ENCODE measurements around the gene OSBPL10. TPM values are rescaled to one million over a fixed set of nuclear protein-coding genes. Genes with fewer than 3 reads are reported as not detected.

The OSBPL10 gene
- total and polyA plus RNA-seq, 4 experiments from 2014 or later = 0.95 TPM; not detected in 3

DNA sequence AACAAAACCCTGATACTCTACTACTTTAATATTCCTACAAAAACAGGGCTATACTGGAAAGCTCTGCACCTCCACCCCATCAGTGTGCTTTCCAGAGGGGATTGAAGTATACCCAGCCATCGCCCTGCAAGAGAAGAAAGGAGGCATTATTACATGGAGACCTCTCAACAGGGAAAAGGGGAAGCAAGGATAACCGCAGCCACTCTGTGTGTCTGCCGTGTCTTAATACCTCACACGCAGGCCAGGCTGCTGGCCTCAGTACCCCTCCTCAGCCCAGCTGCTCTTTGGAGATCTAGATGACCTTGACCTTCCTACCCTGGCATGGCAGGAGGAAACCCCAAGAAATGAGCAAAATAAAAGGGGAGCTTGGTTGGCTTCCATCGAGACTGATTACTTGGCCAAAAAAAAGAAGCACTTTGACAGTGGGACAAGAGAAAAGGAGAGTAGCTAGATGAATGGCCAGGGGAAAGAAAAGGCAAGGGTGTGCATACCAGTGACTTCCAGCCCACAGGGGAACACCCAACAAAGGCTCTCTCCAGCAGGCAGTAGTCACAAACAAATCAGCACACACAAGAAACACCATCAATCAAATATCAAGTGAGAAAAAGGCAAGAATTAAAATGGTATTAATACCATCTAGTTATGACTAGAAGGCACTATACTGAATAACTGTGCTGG is 318.9 kb downstream of the OSBPL10 start:
- Histone ChIP-seq H3K27me3 (ENCODE audit: insufficient read depth, low read length) (no peaks in the 10 kb centered on the region), H3K4me3 (ENCODE audit: low read length in 2 of 2) (no peak overlapping the region), H3K36me3 (ENCODE audit: insufficient read depth, low read length) (no peaks in the 10 kb centered on the region), H3K9me3 (ENCODE audit: control insufficient read depth in 1 of 2, low read length in 2 of 2) (peaks cover 0 to 16% of the 10 kb centered on the region in 2 donors), H3K4me1 (ENCODE audit: insufficient read depth, low read length) (no peaks in the 10 kb centered on the region), H3K27ac (ENCODE audit: low read depth, low read length) (no peak overlapping the region)
- H3K4me3 Mint-ChIP-seq = no peak overlapping the region
- no peaks in the 10 kb centered on the region for H3K4me1 Mint-ChIP-seq
- H3K9me3 Mint-ChIP-seq = peaks cover 7 to 62% (median 44%) of the 10 kb centered on the region in 8 donors
- peaks cover 7 to 8% of the 10 kb centered on the region in 2 donors for H3K36me3 Mint-ChIP-seq
- peak overlapping the region in 2 of 7 donors; percentile 27 to 36 for H3K27ac Mint-ChIP-seq
- ChIA-PET CTCF (ENCODE audit: partially characterized antibody) (no interaction called here), POLR2A (ENCODE audit: partially characterized antibody) (no interaction called here)
- DNase-seq = no peak
- peaks cover 0 to 2% of the 10 kb centered on the region in 2 donors for H3K27me3 Mint-ChIP-seq
- intact Hi-C loops (cut with micrococcal nuclease) = no loop called here

DNA sequence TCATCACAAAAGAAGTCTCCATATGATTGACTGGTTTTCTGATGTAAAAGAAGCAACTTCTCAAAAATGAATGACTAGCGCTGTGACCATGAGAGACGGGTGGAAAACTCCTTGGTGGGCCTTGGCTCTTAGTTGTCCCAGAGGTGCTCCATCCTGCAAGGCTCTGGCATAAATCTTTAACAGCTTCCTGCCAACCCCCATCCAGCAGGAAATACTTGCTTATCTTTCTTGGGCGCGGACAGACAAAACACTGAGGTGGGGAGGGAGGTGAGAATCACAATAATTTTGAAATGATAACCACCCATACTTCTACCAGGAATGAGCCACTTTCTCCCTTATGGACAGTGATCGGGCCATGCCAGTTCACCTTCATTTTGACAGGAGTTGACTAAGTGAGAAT is 319.8 kb downstream of the OSBPL10 start:
- Histone ChIP-seq H3K27me3 (ENCODE audit: insufficient read depth, low read length) (no peaks in the 10 kb centered on the region), H3K36me3 (ENCODE audit: insufficient read depth, low read length) (no peaks in the 10 kb centered on the region), H3K4me1 (ENCODE audit: insufficient read depth, low read length) (no peaks in the 10 kb centered on the region), H3K9me3 (ENCODE audit: control insufficient read depth in 1 of 2, low read length in 2 of 2) (peaks cover 0 to 23% of the 10 kb centered on the region in 2 donors), H3K27ac (ENCODE audit: low read depth, low read length) (no peak overlapping the region), H3K4me3 (ENCODE audit: low read length in 2 of 2) (no peak overlapping the region)
- Mint-ChIP-seq H3K4me1 (no peaks in the 10 kb centered on the region), H3K36me3 (peaks cover 11 to 12% of the 10 kb centered on the region in 2 donors), H3K4me3 (no peak overlapping the region), H3K27ac (no peak overlapping the region), H3K9me3 (peaks cover 7 to 71% (median 52%) of the 10 kb centered on the region in 8 donors), H3K27me3 (peaks cover 0 to 2% of the 10 kb centered on the region in 2 donors)
- CTCF ChIA-PET (ENCODE audit: partially characterized antibody) = no interaction called here
- POLR2A ChIA-PET (ENCODE audit: partially characterized antibody) = no interaction called here
- intact Hi-C loops (cut with micrococcal nuclease) = no loop called here
- no peak for DNase-seq

DNA sequence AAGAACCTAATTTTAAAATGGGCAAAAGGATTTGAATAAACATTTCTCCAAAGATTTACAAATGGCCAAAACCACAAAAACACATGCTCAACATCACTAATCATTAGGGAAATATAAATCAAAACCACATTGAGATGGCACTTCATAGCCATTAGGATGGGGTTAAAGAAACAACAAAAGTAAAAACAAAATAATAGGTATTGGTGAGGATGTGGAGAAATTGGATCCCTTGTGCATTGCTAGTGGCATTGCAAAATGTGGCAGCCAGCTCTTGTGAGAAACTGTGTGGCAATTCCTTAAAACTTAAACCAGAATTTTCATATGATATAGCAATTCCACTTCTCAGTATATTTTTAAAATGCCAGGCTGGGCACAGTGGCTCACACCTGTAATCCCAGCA is 321.8 kb downstream of the OSBPL10 start:
- Mint-ChIP-seq H3K36me3 (peaks cover 12 to 24% of the 10 kb centered on the region in 2 donors), H3K27ac (no peak overlapping the region), H3K4me1 (no peaks in the 10 kb centered on the region), H3K4me3 (no peak overlapping the region), H3K9me3 (peaks cover 9 to 91% (median 72%) of the 10 kb centered on the region in 8 donors), H3K27me3 (peaks cover 0 to 2% of the 10 kb centered on the region in 2 donors)
- no peak overlapping the region for H3K4me3 ChIP-seq (ENCODE audit: low read length in 2 of 2)
- H3K27me3 ChIP-seq (ENCODE audit: insufficient read depth, low read length) = no peaks in the 10 kb centered on the region
- CTCF ChIA-PET (ENCODE audit: partially characterized antibody) = no interaction called here
- H3K4me1 ChIP-seq (ENCODE audit: insufficient read depth, low read length) = no peaks in the 10 kb centered on the region
- no peak overlapping the region for H3K27ac ChIP-seq (ENCODE audit: low read depth, low read length)
- intact Hi-C loops (cut with micrococcal nuclease) = no loop called here
- H3K9me3 ChIP-seq (ENCODE audit: control insufficient read depth in 1 of 2, low read length in 2 of 2) = peaks cover 0 to 36% of the 10 kb centered on the region in 2 donors
- no peak for DNase-seq
- POLR2A ChIA-PET (ENCODE audit: partially characterized antibody) = no interaction called here
- no peaks in the 10 kb centered on the region for H3K36me3 ChIP-seq (ENCODE audit: insufficient read depth, low read length)

DNA sequence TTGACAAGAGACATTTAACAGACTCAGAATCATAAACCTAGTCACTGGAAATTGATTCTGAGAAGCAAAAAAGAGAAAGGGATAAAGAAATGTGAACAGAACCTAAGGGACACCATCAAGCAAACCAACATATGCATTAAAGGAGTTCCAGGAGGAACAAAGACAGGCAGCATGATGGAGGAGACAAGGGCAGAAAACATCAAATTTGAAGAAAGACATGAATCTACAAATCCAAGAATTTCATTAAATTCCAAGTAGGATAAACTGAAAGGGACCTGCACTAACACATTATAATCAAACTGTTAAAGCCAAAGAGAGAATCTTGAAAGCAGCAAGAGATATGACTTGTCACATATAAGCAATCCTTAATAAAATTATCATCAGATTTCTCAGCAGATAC is 326.1 kb downstream of the OSBPL10 start:
- Histone ChIP-seq H3K36me3 (ENCODE audit: insufficient read depth, low read length) (no peaks in the 10 kb centered on the region), H3K27ac (ENCODE audit: low read depth, low read length) (no peak overlapping the region), H3K27me3 (ENCODE audit: insufficient read depth, low read length) (no peaks in the 10 kb centered on the region), H3K4me3 (ENCODE audit: low read length in 2 of 2) (no peak overlapping the region), H3K4me1 (ENCODE audit: insufficient read depth, low read length) (no peaks in the 10 kb centered on the region), H3K9me3 (ENCODE audit: control insufficient read depth in 1 of 2, low read length in 2 of 2) (peaks cover 0 to 61% of the 10 kb centered on the region in 2 donors)
- POLR2A ChIA-PET (ENCODE audit: partially characterized antibody) = no interaction called here
- Mint-ChIP-seq H3K36me3 (peaks cover 8 to 43% of the 10 kb centered on the region in 2 donors), H3K4me3 (peak overlapping the region in 1 of 8 donors; percentile 28), H3K4me1 (peaks cover 0 to 5% (median 0%) of the 10 kb centered on the region in 4 donors), H3K27ac (no peak overlapping the region), H3K27me3 (no peaks in the 10 kb centered on the region), H3K9me3 (peaks cover 10 to 100% (median 92%) of the 10 kb centered on the region in 8 donors)
- DNase-seq = no peak
- intact Hi-C loops (cut with micrococcal nuclease) = no loop called here
- CTCF ChIA-PET (ENCODE audit: partially characterized antibody) = no interaction called here

DNA sequence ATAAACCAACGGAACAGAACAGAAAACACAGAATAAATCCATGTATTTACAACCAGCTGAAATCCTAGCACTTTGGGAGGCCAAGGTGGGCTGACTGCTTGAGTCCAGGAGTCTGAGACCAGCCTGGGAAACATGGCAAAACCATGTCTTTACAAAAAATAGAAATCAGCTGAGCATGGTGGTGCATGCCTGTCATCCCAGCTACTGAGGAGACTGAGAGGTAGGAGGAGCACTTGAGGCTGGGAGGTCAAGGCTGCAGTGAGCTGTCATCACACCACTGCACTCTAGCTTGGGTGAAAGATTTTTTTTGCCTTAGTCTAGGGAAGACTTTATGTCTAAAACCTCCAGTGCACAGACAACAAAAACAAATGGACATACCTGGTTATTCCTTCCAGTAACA is 327.6 kb downstream of the OSBPL10 start:
- peak overlapping the region in 3 of 7 donors; percentile 31 to 73 (median 62) for H3K27ac Mint-ChIP-seq

DNA sequence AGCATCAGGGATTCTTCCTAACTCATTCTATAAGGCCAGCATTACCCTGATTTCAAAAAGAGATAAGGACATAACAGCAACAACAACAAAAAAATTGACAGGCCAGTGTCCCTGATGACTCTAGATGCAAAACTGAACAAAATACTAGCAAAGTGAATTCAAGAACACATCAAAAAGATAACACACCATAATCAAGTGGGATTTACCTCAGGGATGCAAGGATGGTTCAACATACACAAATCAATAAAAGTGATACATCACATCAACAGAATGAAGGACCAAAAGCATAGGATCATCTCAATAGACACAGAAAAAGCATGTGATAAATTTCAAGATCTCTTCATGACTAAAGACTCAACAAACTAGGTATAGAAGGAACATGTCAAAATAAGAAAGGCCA is 328.8 kb downstream of the OSBPL10 start:
- H3K9me3 ChIP-seq (ENCODE audit: control insufficient read depth in 1 of 2, low read length in 2 of 2) = peaks cover 6 to 63% of the 10 kb centered on the region in 2 donors
- H3K9me3 Mint-ChIP-seq = peaks cover 9 to 100% (median 95%) of the 10 kb centered on the region in 8 donors
- H3K36me3 Mint-ChIP-seq = peaks cover 18 to 54% of the 10 kb centered on the region in 2 donors

More for the DNA sequence above, 327.6 kb downstream of the OSBPL10 start:
- H3K27ac ChIP-seq (ENCODE audit: low read depth, low read length) = no peak overlapping the region
- H3K36me3 Mint-ChIP-seq = peaks cover 15 to 51% of the 10 kb centered on the region in 2 donors
- peaks cover 5 to 67% of the 10 kb centered on the region in 2 donors for H3K9me3 ChIP-seq (ENCODE audit: control insufficient read depth in 1 of 2, low read length in 2 of 2)
- H3K27me3 Mint-ChIP-seq = no peaks in the 10 kb centered on the region
- H3K4me3 Mint-ChIP-seq = no peak overlapping the region
- ChIA-PET CTCF (ENCODE audit: partially characterized antibody) (no interaction called here), POLR2A (ENCODE audit: partially characterized antibody) (interaction anchor here (1.3 kb wide), 1 partner anchor 191 kb away, joined by 3 read pairs; no protein-coding TSS in a partner anchor)
- no peaks in the 10 kb centered on the region for H3K27me3 ChIP-seq (ENCODE audit: insufficient read depth, low read length)
- H3K4me3 ChIP-seq (ENCODE audit: low read length in 2 of 2) = no peak overlapping the region
- DNase-seq = no peak
- H3K9me3 Mint-ChIP-seq = peaks cover 10 to 100% (median 97%) of the 10 kb centered on the region in 8 donors
- intact Hi-C loops (cut with micrococcal nuclease) = no loop called here
- no peaks in the 10 kb centered on the region for H3K36me3 ChIP-seq (ENCODE audit: insufficient read depth, low read length)
- H3K4me1 Mint-ChIP-seq = peaks cover 0 to 5% (median 0%) of the 10 kb centered on the region in 4 donors
- no peaks in the 10 kb centered on the region for H3K4me1 ChIP-seq (ENCODE audit: insufficient read depth, low read length)

DNA sequence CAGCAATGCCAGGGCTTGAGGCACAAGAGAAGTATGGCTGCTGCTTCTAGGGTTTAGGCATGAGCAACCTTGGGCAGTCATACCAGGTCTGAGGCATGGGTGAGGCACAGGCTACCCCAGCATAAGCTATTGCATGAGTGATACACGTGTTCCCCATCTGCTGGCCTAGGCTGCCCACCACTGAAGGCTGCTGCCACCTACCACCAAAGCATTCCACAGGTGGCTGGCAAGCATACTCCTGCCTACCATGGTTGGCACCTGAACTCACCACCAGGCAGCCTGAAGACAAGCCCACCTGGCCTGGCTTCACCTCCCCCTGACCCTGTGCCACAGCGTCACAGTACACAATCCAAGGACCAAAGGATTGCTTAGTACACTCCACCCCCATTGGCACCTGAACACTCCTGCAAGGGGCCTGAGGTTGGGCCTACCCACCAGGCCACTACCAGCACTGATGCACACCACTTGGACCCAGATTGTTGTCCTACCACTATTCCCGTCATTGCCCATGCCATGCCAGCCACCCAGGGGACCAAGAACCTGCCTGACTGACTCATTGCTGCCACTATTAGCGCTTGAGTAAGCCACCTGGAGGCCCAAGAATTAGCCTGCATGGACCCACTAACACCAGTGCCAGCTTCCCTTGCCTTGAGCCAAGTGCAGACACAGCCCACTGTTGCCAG is 332.6 kb downstream of the OSBPL10 start:
- peaks cover 7 to 78% (median 64%) of the 10 kb centered on the region in 8 donors for H3K9me3 Mint-ChIP-seq
- H3K4me1 ChIP-seq (ENCODE audit: insufficient read depth, low read length) = no peaks in the 10 kb centered on the region
- H3K36me3 Mint-ChIP-seq = peaks cover 41 to 59% of the 10 kb centered on the region in 2 donors
- CTCF ChIA-PET (ENCODE audit: partially characterized antibody) = no interaction called here
- no peaks in the 10 kb centered on the region for H3K36me3 ChIP-seq (ENCODE audit: insufficient read depth, low read length)
- peaks cover 6 to 33% of the 10 kb centered on the region in 2 donors for H3K9me3 ChIP-seq (ENCODE audit: control insufficient read depth in 1 of 2, low read length in 2 of 2)
- no peak for DNase-seq
- no peak overlapping the region for H3K27ac ChIP-seq (ENCODE audit: low read depth, low read length)
- H3K27me3 ChIP-seq (ENCODE audit: insufficient read depth, low read length) = no peaks in the 10 kb centered on the region
- intact Hi-C loops (cut with micrococcal nuclease) = no loop called here
- no peak overlapping the region for H3K4me3 ChIP-seq (ENCODE audit: low read length in 2 of 2)
- POLR2A ChIA-PET (ENCODE audit: partially characterized antibody) = interaction anchor here (1.4 kb wide), 1 partner anchor 12 kb away, joined by 5 read pairs; no protein-coding TSS in a partner anchor
- H3K4me3 Mint-ChIP-seq = peak overlapping the region in 1 of 8 donors; percentile 8
- no peaks in the 10 kb centered on the region for H3K27me3 Mint-ChIP-seq
- peaks cover 0 to 5% (median 2%) of the 10 kb centered on the region in 4 donors for H3K4me1 Mint-ChIP-seq
- peak overlapping the region in 3 of 7 donors; percentile 31 to 85 (median 74) for H3K27ac Mint-ChIP-seq

More for the DNA sequence above, 328.8 kb downstream of the OSBPL10 start:
- CTCF ChIA-PET (ENCODE audit: partially characterized antibody) = no interaction called here
- peak overlapping the region in 1 of 7 donors; percentile 30 for H3K27ac Mint-ChIP-seq
- Histone ChIP-seq H3K4me3 (ENCODE audit: low read length in 2 of 2) (no peak overlapping the region), H3K36me3 (ENCODE audit: insufficient read depth, low read length) (no peaks in the 10 kb centered on the region), H3K4me1 (ENCODE audit: insufficient read depth, low read length) (no peaks in the 10 kb centered on the region), H3K27ac (ENCODE audit: low read depth, low read length) (no peak overlapping the region), H3K27me3 (ENCODE audit: insufficient read depth, low read length) (no peaks in the 10 kb centered on the region)
- intact Hi-C loops (cut with micrococcal nuclease) = no loop called here
- H3K27me3 Mint-ChIP-seq = no peaks in the 10 kb centered on the region
- POLR2A ChIA-PET (ENCODE audit: partially characterized antibody) = no interaction called here
- no peak for DNase-seq
- H3K4me3 Mint-ChIP-seq = no peak overlapping the region
- peaks cover 0 to 5% (median 0%) of the 10 kb centered on the region in 4 donors for H3K4me1 Mint-ChIP-seq
